Measurements from ENCODE around the gene GABPB1.
A peak's percentile ranks its signal among the peaks of the same experiment; 100 is the strongest.
"Not testable (repeated sequence)": the region's sequence is repeated elsewhere in the genome, so short reads cannot be mapped to it uniquely, and the experiment has no call there.

The GABPB1 gene

DNA sequence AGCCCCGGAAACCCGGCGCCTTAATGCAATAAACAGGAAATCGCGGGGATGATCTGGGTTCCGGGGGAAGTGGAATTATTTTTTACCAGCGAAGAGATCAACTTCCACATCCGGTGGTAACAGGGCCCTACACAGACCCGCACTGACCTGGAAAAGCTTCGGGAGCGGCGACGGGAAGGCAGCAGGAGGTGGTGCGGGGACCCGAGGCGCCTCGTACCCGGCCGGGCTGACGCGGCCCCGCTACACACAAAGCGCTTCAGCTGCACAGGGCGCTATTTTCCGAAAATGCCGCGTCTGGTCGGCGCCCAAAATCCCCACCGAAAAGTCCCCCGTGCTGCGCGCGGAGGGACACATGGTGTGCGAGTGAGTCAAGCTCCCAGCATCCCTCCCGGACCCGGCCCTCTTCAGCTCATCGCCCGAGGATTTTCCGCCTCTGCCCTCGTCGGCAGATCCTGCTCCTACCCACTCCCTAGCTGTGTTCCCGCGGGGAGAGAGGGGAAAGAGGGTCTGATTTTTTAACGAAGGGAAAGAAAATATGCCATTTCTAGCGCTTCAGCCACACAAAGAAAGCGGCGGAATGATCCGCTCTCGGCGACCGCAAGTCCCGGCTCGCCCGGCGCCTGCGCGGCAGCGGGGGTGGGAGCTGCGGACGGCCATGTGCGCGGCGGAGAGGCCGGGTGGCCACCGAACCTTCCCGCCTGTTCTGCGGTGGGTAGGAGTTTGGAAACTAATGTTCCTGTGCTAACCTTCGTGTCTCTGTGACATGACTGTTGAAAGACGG, at the start of gene GABPB1:
GABPB1 (minus strand) TSS at position 361 of the 781 bp plus-strand sequence. CDS start 45,400 bp downstream, outside the sequence.
- peak; percentile 85 to 90 for DNase-seq

DNA sequence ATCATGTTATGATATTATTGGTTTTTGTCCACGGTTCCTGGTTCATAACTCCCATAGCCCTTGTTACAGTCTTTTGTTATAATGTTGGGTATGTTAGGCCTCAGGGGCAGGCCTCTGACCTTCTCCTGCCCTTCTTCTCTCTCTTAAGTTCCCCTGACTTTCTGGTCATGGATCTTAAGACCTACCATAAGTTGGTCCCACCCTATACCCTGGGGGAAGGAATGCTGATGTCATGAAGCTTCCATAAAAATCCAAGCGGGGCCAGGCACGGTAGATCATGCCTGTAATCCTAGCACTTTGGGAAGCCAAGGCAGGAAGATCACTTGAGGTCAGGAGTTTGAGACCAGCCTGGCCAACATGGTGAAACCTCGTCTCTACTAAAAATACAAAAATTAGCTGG, 36.6 kb upstream of the GABPB1 start:
- DNase-seq: not testable (repeated sequence)

- DNase-seq: no peak
Observed at GRCh38 chr15:50390554-50391264, 35.7 kb upstream of the GABPB1 start.

GRCh38 chr15:50382408-50382807, 27.4 kb upstream of the GABPB1 start:
- DNase-seq: not testable (repeated sequence)

DNA sequence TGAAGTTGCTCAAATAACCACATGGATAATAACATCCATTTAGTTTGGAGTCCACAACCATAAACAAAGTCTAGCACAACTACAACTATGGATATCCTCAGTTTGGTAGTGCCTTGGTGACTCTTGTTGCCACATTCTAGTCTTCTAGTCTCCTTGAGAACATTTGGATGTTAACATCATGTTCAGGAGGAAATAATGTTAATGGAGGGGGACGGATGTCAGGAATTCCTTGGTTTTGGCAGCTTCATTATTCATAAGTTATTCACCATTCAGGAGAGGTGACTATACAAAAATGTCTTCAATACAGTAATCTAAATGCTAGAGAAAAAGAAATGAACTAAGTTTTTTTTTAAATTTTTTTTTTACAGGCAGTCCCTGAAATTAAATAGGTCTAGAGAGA, 26.4 kb upstream of the GABPB1 start:
- no peak for DNase-seq

DNA sequence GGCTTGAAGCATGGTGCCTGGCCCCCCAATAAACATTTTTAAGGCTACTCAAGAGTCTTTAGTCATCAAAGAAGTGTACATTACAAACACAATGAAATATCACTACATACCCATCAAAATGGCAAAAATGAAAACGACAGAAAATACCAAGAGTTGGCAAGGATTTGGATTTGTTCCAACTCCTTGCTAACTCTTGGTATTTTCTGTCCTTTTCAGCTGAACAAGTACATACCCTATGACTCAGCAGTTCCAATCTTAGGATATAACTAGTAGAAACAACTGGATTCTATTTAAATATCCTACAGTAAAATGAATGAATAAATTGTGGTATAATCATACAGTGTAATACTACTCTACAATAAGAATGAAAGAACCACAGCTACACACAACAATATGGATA, 25.1 kb upstream of the GABPB1 start:
- DNase-seq: no peak

GRCh38 chr15:50379413-50379812, 24.4 kb upstream of the GABPB1 start:
- not testable (repeated sequence) for DNase-seq

DNA sequence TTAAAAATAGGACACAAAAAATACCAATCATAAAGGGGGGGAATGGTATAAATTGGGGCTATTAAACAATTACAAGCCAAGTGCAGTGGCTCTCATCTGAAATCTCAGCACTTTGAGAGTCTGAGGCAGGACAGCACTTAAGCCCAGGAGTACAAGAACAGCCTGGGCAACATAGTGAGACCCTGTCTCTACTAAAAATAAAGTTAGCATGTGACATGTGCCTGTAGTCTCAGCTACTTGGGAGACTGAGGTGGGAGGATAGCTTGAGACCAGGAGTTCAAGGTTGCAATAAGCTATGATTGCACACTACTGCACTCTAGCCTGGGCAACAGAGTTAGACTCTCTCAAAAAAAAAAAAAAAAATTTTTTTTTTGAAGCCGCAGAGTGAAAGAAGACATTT, 23.8 kb upstream of the GABPB1 start:
- no peak for DNase-seq

GRCh38 chr15:50377867-50378751, 23.1 kb upstream of the GABPB1 start:
- no peak for DNase-seq

DNA sequence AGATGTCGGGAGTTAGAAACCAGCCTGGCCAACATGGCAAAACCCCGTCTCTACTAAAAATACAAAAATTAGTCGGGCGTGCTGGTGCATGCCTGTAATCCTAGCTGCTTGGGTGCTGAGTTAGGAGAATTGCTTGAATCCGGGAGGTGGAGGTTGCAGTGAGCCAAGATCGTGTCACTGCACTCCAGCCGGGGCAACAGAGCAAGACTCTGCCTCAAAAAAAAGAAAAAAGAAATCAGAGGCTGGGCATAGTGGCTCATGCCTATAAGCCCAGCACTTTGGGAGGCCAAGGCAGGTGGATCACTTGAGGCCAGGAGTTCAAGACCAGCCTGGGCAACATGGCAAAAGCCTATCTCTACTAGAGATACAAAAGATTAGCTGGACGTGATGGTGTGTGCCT, 14.6 kb upstream of the GABPB1 start:
- not testable (repeated sequence) for DNase-seq

DNA sequence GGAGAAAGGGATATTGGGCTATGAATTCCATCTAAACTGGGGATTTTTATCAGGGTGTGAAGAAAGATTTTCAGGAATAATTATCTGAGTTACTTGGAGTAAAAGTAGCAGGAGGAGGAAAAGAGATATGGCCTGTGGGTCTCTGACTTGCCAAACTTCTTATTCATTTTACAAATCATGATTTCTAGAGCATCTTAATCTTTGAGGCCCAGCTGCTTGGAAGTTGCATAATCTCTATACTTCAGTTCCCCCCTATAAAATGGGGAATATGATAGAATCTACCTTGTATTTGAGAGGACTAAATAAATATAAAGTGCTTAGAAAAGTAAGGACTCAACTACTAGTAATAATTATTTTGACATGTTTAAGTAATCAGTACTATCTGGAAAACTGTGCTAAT, 11.0 kb upstream of the GABPB1 start:
- no peak for DNase-seq

GRCh38 chr15:50365570-50365969, 10.6 kb upstream of the GABPB1 start:
- no peak for DNase-seq

- DNase-seq: no peak
Observed at GRCh38 chr15:50363612-50364011, 8.6 kb upstream of the GABPB1 start.

DNA sequence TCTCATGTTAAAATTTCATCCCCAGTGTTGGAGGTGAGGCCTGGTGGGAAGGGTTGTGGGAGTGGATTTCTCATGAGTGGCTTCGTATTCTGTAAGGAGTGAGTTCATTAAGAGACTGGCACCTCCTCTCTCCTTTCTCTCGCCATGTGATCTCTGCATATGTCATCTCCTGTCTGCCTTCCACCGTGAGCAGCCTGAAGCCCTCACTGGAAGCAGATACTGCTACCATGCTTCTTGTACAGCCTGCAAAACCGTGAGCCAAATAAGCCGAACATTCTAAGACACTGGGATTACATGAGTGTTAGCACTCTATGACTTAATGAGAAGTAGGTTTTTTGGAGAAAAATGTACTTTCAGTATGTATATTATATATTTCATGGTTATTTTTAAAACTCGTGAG, 6.8 kb upstream of the GABPB1 start:
- no peak for DNase-seq

GRCh38 chr15:50358845-50359244, 3.8 kb upstream of the GABPB1 start:
- peak in 1 of 2 donors; percentile 13 for DNase-seq

DNA sequence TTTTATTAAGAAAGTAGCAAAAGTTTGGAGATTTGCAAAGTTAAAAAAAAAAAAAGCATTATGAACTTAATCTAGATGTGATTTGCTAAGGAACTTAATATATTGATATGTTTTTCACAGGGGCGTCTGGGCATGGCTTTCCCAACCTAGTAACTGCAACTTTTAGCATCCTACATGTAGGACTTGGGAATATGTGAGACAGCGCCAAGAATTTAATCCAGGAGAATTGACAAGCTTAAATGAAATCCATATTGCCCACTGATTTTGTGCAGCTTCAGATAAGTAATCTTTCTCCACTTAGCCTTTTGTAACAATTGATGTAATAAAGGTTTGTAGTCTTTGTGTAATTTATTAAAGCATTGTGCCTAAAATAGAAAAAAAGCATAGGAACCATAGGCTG, 982 bp upstream of the GABPB1 start:
- DNase-seq: no peak

- DNase-seq: no peak
Observed at GRCh38 chr15:50355619-50355905, 564 bp upstream of the GABPB1 start.

DNA sequence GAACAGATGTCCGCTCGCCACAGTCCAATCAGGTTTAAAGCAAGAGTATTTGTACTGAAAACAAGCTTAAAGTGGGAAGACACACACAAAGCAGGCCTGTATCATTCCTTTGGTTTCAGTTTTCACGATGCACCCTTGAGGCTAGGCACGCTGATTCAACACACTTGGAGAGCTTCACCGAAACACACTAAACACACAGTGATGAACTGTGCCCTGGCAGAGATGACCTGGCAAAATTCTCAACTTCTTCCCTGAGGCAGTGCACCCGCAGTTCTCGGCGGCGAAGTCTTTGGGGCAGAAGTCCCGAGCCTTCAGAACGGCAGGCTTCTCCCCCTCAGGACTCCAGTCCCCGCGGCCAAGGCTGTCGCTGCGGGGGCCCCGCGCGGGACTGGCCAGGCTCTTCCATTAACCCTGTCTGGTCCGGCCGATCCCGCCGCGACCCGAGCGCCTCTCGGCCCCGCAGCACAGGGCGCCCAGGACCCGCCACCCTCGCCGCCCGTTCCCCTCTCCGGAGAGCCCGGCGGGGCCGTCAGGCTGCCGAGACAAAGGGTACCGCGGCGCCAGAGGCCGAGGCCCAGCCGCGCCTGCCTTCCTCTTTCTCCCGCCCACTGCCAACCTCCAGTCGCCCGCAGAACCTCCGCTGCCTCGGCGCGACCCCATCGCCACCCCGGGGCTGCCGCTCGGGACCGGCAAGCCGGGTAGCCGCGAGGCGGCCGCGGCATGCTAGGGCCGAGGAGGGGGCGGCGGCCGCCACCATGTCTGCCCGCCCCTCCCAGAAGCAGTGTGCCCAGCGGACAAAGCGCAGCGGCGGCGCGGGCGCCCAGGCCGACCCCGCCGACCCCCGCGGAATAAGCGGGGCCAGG, 792 bp downstream of the GABPB1 start:
- DNase-seq: peak; percentile 49 to 50

DNA sequence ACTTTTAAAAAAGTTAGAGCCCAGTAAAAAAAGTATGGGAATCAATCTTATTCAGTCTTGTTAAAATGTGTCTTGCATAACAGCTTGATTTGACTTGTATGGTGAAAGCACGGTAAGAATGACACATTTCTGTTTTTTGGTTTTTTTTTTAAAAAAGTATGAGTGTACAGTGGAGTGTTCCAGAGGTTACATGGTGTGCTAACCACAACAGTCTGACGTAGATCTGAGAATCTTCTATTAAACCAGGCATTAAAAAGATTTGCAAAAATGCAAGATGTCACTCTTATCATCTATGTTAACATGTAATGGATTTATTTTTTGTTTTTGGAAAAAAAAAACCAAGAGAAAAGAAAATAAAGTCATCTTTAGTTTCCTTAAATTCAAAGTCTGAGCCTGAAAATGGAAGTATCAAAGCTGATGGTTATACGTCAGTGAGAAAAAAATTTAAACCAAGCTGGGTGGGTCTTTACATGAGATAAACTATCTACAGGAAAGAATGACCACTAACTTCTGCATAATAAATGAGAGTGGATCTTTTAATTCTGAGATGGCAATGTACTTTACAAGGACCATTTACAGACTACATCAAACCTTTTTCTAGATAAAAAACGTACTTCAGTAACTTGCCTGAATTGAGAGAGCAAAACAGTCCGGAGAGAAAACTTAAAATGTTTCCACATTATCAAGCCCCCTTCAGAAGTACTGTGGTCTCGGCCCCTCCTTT, 1.6 kb downstream of the GABPB1 start:
- peak in 1 of 2 donors; percentile 9 for DNase-seq

GRCh38 chr15:50350621-50351020, 4.4 kb downstream of the GABPB1 start:
- no peak for DNase-seq

- no peak for DNase-seq
Observed at GRCh38 chr15:50345298-50345697, 9.7 kb downstream of the GABPB1 start.

- no peak for DNase-seq
Observed at GRCh38 chr15:50344006-50344464, 11.0 kb downstream of the GABPB1 start.
